Pulmonary artery endothelial cell (primary cell): ENCODE results near the gene RASD2. TPM values are rescaled to one million over a fixed set of nuclear protein-coding genes. Genes with fewer than 3 reads are reported as not detected.

ENCODE experiments used
- DNase-seq: peaks from one replicate; pipeline ENCODE4 v3.0.0-alpha.2; 2011; ENCODE audit warnings: low read depth, low spot score
- total RNA-seq: library from RNA; depleted of rRNA; stranded (reverse); fragments of >200 nt; gene quantifications from 2 replicates; pipeline ENCODE4 v1.2.3, GENCODE V29; 2014

Gene RASD2
- total RNA-seq, 1 donor from 2014 or later, result not detected

DNA sequence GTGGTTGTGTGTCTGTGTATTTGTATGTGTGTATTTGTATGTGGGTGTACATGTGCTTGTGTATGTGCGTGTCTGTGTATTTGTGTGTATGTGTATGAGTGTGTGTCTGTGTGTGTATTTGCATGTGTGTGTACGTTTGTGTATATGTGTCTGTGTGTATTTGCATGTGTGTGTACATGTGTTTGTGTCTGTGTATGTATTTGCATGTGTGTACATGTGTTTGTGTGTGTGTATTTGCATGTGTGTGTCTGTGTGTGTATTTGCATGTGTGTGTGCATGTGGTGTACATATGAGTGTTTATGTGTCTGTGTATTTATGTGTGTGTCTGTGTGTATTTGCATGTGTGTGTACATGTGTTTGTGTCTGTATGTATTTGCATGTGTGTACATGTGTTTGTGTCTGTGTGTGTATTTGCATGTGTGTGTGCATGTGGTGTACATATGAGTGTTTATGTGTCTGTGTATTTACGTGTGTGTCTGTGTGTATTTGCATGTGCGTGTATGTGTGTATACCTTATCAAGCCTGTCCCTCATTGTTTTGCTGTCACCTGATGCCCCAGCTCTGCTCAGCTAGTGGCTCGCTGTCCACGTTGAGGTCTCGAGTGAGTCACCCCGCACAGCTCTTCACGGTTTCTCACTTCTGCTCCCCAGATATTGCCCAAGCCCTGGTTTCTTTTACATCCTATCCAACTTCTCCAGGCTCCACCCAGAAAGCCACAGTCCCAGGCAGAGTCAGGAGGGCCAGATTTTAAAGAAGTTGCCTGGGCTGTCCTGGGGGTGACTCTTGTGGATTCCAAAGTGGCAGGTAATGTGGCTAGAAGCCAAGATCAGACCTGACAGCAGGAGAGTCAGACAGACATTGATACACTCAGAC lies 61.3 kb downstream of the RASD2 start:
- DNase-seq, result no peak

Other genes starting within 250 kb of the RASD2 start
- gene TOM1, start 240.9 kb upstream of the RASD2 start, total RNA-seq, result 16.6 and 19.4 TPM in 2 replicates
- gene HMOX1, start 159.7 kb upstream of the RASD2 start, total RNA-seq, result 49.0 and 86.4 TPM in 2 replicates
- 99.3 and 178 TPM in 2 replicates for gene MCM5, start 140.7 kb upstream of the RASD2 start, total RNA-seq
- gene MB, start 76.5 kb downstream of the RASD2 start, total RNA-seq, result not detected in 2 replicates
- gene APOL6, start 107.6 kb downstream of the RASD2 start, total RNA-seq, result 5.1 and 8.7 TPM in 2 replicates
- gene APOL5, start 177.0 kb downstream of the RASD2 start, total RNA-seq, result not detected in 2 replicates